ENCODE measurements around the gene COASY.
A peak's percentile ranks its signal among the peaks of the same experiment; 100 is the strongest.

Gene COASY

DNA sequence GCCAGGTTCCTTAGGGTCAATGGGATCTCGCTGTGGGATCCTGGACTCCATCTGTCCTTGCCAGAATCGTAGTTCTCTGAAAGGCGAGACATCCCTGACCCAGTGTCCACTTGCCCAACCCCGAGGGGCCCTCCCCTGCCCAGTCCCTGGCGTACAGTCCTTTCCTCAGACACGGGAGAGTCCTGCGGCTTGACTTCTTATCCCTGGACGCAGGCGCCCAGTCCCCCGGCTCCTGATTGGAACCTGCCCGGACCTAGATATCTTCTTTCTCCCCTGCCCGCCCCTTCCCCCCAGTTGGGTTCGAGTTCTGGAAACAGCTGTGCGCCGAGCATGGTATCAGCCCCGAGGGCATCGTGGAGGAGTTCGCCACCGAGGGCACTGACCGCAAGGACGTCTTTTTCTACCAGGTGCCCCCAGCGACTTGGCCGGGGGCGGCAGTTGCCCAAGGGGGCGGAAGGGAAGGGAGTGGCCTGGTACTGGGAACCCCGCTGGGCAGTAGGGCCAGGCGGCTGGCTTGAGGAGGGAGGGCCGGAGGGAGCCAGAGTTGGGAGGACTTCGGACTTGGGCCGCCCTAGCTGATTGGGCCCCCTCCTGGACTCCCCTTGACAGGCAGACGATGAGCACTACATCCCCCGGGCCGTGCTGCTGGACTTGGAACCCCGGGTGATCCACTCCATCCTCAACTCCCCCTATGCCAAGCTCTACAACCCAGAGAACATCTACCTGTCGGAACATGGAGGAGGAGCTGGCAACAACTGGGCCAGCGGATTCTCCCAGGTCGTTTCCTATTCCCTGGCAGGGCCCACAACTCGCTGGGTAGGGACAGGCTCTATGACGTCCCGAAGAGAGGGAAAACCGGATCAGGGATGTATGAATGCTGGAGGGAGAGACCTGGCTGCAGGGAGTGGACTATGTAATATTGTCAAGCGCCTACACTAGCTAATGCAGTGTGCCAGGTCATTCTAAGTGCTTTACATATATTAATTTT, 48.2 kb downstream of the COASY start:
- H3K4me3 ChIP-seq (ENCODE audit: low read depth, low read length) = peak overlapping the region; percentile 90

DNA sequence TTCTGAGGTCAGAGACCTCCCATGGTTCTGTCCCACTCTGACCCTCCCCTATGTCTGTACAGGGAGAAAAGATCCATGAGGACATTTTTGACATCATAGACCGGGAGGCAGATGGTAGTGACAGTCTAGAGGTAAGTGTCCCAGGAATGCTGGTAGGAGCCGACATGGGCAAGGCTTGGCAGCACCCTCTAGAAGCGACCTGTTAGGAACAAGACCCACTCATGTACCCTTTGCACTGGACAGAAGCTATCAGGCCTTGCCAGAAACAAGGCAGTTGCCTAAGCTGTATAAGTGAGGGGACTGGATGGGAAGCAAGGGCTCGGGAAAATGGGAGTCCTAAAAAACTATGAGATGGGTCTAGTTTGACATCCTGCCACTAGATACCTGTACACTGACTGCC, 50.1 kb downstream of the COASY start:
- no peak overlapping the region for H3K4me3 ChIP-seq (ENCODE audit: low read depth, low read length)

DNA sequence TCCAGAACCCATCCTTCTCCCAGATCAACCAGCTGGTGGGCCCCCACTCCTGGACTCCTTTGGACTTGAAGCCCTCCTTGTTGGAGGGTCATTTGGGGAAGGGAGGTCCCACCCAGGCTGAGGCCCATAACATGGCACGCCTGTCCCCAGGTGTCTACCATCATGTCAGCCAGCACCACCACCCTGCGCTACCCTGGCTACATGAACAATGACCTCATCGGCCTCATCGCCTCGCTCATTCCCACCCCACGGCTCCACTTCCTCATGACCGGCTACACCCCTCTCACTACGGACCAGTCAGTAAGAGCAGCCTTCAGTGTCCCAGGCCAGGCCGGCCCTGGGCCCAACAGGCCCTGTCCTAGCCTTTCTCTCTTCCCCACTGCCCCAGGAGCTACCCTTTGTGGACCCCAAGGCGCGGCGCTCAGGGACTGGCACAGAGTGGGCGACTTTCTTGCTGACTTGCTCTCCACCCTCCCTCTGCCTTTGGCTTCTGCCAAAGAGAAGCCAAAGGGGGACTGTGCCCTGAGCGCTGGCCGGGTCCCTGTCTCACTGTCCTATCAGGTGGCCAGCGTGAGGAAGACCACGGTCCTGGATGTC, 51.8 kb downstream of the COASY start:
- H3K4me3 ChIP-seq (ENCODE audit: low read depth, low read length) = no peak overlapping the region

Measured in iPS-11a (cell line).